ENCODE measurements around the gene LRRC8B.

DNA sequence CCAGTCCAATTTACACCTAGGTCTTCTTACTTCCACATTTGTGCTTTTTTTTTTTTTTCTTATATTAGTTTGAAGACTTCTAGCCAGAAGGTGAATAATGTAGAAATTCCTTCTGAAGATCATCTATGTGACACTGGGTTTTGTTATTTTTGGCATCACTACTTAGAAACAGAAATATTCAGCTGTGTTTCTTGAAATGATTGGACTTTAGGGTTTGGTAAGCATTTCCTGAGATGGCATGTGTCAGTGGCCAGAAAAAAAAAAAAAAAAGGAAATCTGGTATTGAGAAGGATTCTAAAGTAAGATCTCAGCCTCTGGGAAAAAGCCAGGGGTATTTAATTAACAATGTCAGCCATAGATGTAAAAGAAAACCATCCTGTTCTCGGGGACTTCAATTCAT is 64.9 kb downstream of the LRRC8B start:
- TF ChIP-seq EZH2phosphoT487 (IDR thresholded peaks at IDR 0.05; ENCODE audit: insufficient read depth, low read depth) (no peak), EZH2 (IDR thresholded peaks at IDR 0.05; ENCODE audit: insufficient read depth, poor library complexity, severe bottlenecking) (no peak)

Measured in GM23248 (cell line).